T-helper 17 cell (primary cell): ENCODE results near the gene TNNC1. TPM values are rescaled to one million over a fixed set of nuclear protein-coding genes. Genes with fewer than 3 reads are reported as not detected.

Experiments used
- ATAC-seq: fragments of 150-1000 bp; cut with Tn5 transposase; 2 replicates; pipeline ENCODE4 v1.10.0; 2021; ENCODE audit warnings: mild to moderate bottlenecking, moderate library complexity
- DNase-seq, 3 donors: peaks; one replicate each; pipeline versions ENCODE4 v3.0.0 to v3.0.0-alpha.2; 2020 to 2021
- H3K9me3 ChIP-seq: one replicate; pipeline ENCODE4 v1.7.0; 2013; ENCODE audit warnings: low read length, mild to moderate bottlenecking; ENCODE audit not compliant: control insufficient read depth, poor library complexity, severe bottlenecking
- H3K27ac Mint-ChIP-seq: one replicate; pipeline ENCODE4 v1.8.0; 2022; ENCODE audit warnings: mild to moderate bottlenecking, moderate library complexity, mixed read lengths
- H3K27me3 Mint-ChIP-seq: one replicate; pipeline ENCODE4 v1.8.0; 2022; ENCODE audit warnings: mixed read lengths
- H3K36me3 Mint-ChIP-seq: one replicate; pipeline ENCODE4 v1.8.0; 2022; ENCODE audit warnings: low read depth, mixed read lengths
- H3K4me1 Mint-ChIP-seq: one replicate; pipeline ENCODE4 v1.8.0; 2022; ENCODE audit warnings: mild to moderate bottlenecking, mixed read lengths
- H3K4me3 Mint-ChIP-seq: one replicate; pipeline ENCODE4 v1.8.0; 2022; ENCODE audit warnings: mild to moderate bottlenecking, moderate library complexity, mixed read lengths
- total RNA-seq, 4 donors: library from RNA in 2 of 4; stranded (reverse) in 2 of 4; gene quantifications; one replicate each; pipeline ENCODE4 v1.2.3 and lab custom pipeline; 2022 to 2026

Gene TNNC1
- total RNA-seq, 2 donors from 2014 or later = 3.7 to 3.8 TPM

DNA sequence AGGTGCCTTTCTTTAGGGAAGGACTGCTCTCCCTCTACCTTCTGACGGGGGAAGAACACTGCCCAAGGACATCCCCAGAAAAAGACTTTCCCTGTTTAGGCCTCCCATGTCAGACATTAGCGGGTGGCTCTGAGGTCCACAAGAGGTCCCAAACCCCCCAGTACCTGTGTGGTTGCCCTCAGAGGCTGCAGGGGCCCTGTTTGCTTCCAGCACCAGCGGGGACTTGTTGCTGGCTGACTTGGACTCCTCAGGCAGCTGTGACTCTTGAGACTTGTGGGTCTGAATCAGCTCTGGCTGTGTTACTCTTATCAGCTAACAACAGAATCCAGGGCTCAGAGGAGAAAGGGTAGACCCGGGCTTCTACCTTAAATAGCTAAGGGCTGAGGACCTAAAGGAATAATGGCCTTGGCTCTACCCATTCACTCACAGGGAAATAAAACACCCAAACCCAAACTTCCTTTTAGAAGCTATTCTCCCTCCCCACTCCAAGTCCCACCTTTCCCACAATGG, 48.2 kb downstream of the TNNC1 start:
- Mint-ChIP-seq H3K27me3 (no peaks in the 10 kb centered on the region), H3K27ac (peak overlapping the region; percentile 45), H3K4me3 (no peak overlapping the region), H3K4me1 (peaks cover 14% of the 10 kb centered on the region), H3K36me3 (peaks cover 5% of the 10 kb centered on the region)
- no peaks in the 10 kb centered on the region for H3K9me3 ChIP-seq
- DNase-seq = no peak
- ATAC-seq = no peak

DNA sequence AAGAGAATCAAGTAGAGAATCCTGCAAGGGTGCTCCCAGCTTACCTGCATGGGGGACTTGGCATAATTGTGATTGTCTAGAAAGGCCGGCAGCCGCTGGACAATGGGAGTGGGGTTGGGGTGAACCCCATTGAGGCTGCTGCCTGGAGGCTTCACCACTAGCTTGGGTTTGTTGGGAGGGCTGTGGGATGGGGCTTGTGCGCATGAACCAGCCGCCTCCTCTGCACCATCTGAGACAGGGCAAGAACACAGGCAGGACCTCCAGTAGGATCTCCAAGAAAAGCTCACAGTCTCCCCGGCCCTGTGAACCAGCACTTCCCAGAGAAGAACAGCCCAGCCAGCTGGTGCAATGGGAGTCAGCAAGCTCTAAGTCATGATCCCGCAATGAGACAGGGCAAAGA, 48.8 kb downstream of the TNNC1 start:
- H3K4me1 Mint-ChIP-seq = peaks cover 14% of the 10 kb centered on the region
- H3K27ac Mint-ChIP-seq = peak overlapping the region; percentile 45
- peaks cover 5% of the 10 kb centered on the region for H3K36me3 Mint-ChIP-seq
- DNase-seq = peak in 1 of 3 donors; percentile 1
- H3K9me3 ChIP-seq = no peaks in the 10 kb centered on the region
- ATAC-seq = no peak
- H3K27me3 Mint-ChIP-seq = no peaks in the 10 kb centered on the region
- no peak overlapping the region for H3K4me3 Mint-ChIP-seq

DNA sequence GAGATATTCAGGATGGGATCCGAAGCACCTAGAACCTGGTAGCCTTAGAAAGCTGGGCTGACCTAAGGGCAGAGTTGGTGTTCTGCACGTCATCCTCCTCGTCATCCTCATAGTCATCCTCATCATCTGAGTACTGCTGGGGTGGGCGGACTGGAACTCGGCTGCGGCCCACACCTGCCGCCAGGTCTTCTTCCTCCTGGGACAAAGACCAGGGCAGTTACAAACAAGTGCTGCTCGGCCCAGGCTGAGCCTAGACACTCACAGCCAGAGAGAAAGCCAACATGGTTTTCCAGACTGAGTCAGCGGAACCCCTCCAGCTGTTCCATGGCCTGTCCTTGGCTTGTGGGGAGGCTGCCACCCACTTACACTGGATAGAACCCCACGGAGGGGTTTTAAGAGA, 49.5 kb downstream of the TNNC1 start:
- no peaks in the 10 kb centered on the region for H3K9me3 ChIP-seq
- Mint-ChIP-seq H3K4me3 (no peak overlapping the region), H3K27me3 (no peaks in the 10 kb centered on the region), H3K27ac (no peak overlapping the region), H3K36me3 (peaks cover 5% of the 10 kb centered on the region), H3K4me1 (peaks cover 14% of the 10 kb centered on the region)
- no peak for DNase-seq
- ATAC-seq = no peak

- Mint-ChIP-seq H3K27me3 (no peaks in the 10 kb centered on the region), H3K27ac (no peak overlapping the region), H3K36me3 (peaks cover 5% of the 10 kb centered on the region), H3K4me1 (peaks cover 11% of the 10 kb centered on the region), H3K4me3 (no peak overlapping the region)
- ATAC-seq (no peak), DNase-seq (no peak)
- no peaks in the 10 kb centered on the region for H3K9me3 ChIP-seq
Observed at GRCh38 chr3:52403955-52404354, 49.9 kb downstream of the TNNC1 start.

GRCh38 chr3:52403271-52403841, 50.5 kb downstream of the TNNC1 start:
- Mint-ChIP-seq H3K36me3 (peaks cover 3% of the 10 kb centered on the region), H3K4me3 (no peak overlapping the region), H3K27ac (no peak overlapping the region), H3K27me3 (no peaks in the 10 kb centered on the region), H3K4me1 (peaks cover 6% of the 10 kb centered on the region)
- no peaks in the 10 kb centered on the region for H3K9me3 ChIP-seq
- ATAC-seq (no peak), DNase-seq (peak in 1 of 3 donors; percentile 5)

DNA sequence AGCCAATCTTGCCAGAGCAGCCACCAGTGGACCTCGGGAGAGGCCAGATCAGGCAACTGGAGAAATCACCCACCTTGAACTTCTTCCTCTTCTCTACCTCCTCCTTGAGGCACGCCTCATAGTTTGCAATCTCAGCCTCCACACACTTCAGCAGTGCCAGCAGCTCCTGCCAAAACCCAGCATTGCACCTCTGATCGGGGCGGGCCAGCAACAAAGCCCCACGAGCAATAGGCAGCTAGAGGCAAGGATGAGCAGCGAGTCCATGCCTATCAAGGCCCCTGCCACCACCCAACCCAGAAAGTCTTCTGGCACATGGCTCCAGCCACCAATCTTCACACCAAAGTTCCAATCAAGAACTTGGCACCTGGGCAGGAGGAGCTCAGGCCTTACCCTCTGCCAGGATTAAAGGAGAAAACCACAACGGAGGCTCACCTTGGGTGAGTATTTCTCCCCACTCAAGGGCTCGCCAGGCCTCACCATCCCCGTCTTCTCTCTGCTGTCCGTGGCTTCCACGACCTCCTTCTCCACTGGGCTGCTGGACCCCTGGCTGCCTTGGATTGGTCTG, 51.1 kb downstream of the TNNC1 start:
- DNase-seq (peak in 1 of 3 donors; percentile 1), ATAC-seq (no peak)
- H3K4me3 Mint-ChIP-seq = no peak overlapping the region
- no peak overlapping the region for H3K27ac Mint-ChIP-seq
- H3K4me1 Mint-ChIP-seq = peaks cover 3% of the 10 kb centered on the region
- no peaks in the 10 kb centered on the region for H3K27me3 Mint-ChIP-seq
- H3K9me3 ChIP-seq = no peaks in the 10 kb centered on the region
- H3K36me3 Mint-ChIP-seq = peaks cover 3% of the 10 kb centered on the region

DNA sequence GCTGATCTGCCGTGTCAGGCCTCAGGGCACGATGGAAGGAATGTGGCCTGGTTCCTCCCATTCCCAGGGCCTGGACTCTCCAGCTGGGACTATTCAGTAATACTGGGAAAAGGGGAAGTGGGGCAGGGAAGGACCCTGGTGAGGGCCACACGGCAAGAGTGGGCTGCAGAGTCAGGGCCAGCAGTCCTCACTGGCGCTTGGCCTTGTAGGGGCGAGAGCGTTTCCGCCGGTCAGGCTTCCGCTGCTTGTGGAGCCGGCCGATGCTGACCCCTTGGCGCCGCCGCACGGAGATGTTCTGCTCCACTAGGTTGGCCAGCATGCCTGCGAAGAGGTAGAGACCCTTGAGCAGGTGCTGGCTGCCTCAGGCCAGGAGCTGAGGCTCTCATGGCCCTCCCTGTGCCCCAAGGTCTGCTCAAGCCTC, 51.7 kb downstream of the TNNC1 start:
- Mint-ChIP-seq H3K27me3 (no peaks in the 10 kb centered on the region), H3K4me1 (peaks cover 3% of the 10 kb centered on the region), H3K36me3 (peaks cover 3% of the 10 kb centered on the region), H3K27ac (no peak overlapping the region), H3K4me3 (no peak overlapping the region)
- no peak for DNase-seq
- H3K9me3 ChIP-seq = no peaks in the 10 kb centered on the region
- no peak for ATAC-seq

GRCh38 chr3:52401551-52401950, 52.3 kb downstream of the TNNC1 start:
- DNase-seq (no peak), ATAC-seq (no peak)
- no peaks in the 10 kb centered on the region for H3K4me1 Mint-ChIP-seq
- no peak overlapping the region for H3K27ac Mint-ChIP-seq
- no peaks in the 10 kb centered on the region for H3K27me3 Mint-ChIP-seq
- H3K4me3 Mint-ChIP-seq = peak overlapping the region; percentile 36
- peaks cover 3% of the 10 kb centered on the region for H3K36me3 Mint-ChIP-seq
- no peaks in the 10 kb centered on the region for H3K9me3 ChIP-seq

Other genes starting within 250 kb of the TNNC1 start
- gene TLR9, start 228.4 kb downstream of the TNNC1 start, total RNA-seq = under 1 TPM in 1 of 2 donors, not detected in 1; 0.42 TPM
- gene TWF2, start 214.9 kb downstream of the TNNC1 start, total RNA-seq = 10 to 100 TPM; 44.8 to 48.2 TPM
- 10 to 100 TPM; 43.9 to 58.0 TPM for gene PPM1M, start 208.3 kb downstream of the TNNC1 start, total RNA-seq
- gene WDR82, start 175.4 kb downstream of the TNNC1 start, total RNA-seq = 100 to 1,000 TPM; 109 to 114 TPM
- 10 to 100 TPM; 30.6 to 42.2 TPM for gene GLYCTK, start 166.2 kb downstream of the TNNC1 start, total RNA-seq
- 10 to 100 TPM; 50.3 to 58.5 TPM for gene DNAH1, start 137.7 kb downstream of the TNNC1 start, total RNA-seq
- 100 to 1,000 TPM; 107 to 114 TPM for gene BAP1, start 44.0 kb downstream of the TNNC1 start, total RNA-seq
- gene PHF7, start 43.4 kb downstream of the TNNC1 start, total RNA-seq = 10 to 100 TPM; 11.1 to 13.0 TPM
- 1 to 10 TPM; 1.5 to 2.3 TPM for gene SEMA3G, start 8.9 kb downstream of the TNNC1 start, total RNA-seq
- gene NISCH, start 1.6 kb upstream of the TNNC1 start, total RNA-seq = 100 to 1,000 TPM; 121 to 146 TPM
- 1 to 10 TPM; 1.7 to 4.9 TPM for gene STAB1, start 41.3 kb upstream of the TNNC1 start, total RNA-seq
- 1 to 10 TPM; 2.3 to 2.5 TPM for gene NT5DC2, start 79.8 kb upstream of the TNNC1 start, total RNA-seq
- gene UQCC5, start 82.6 kb upstream of the TNNC1 start, total RNA-seq = 1 to 10 TPM; 4.9 to 8.0 TPM
- 10 to 100 TPM; 62.8 to 70.8 TPM for gene PBRM1, start 231.9 kb upstream of the TNNC1 start, total RNA-seq
- gene GNL3, start 232.0 kb upstream of the TNNC1 start, total RNA-seq = 100 to 1,000 TPM; 109 to 117 TPM